MM.1S (cell line): ENCODE results near the gene PELI3.

Source experiments
- CTCF ChIP-seq: fragments of 300-600 bp; sonication (generic); IDR thresholded peaks from 2 replicates; pipeline ENCODE4 v1.5.1; 2016; ENCODE audit warnings: antibody characterized with exemption, low read length, mixed read lengths
- EZH2phosphoT487 ChIP-seq: fragments of 300-600 bp; sonication (generic); IDR thresholded peaks from 2 replicates; pipeline ENCODE4 v1.6.1; 2018; ENCODE audit warnings: antibody characterized with exemption, low read length

- TF ChIP-seq EZH2phosphoT487 (no peak), CTCF (no peak)
Observed at GRCh38 chr11:66419825-66420224, 46.9 kb upstream of the PELI3 start.
